DOHH2 (cell line): Measurements from ENCODE around the gene KBTBD12.

Experiments
- H3F3A ChIP-seq: fragments of 200-600 bp; sonication (generic), shearing (Covaris generic); 2 replicates; pipeline ENCODE4 v1.6.0; 2016; ENCODE audit warnings: antibody characterized with exemption, mild to moderate bottlenecking; ENCODE audit not compliant: control insufficient read depth, insufficient read depth
- H3K27ac ChIP-seq: fragments of 200-600 bp; sonication (generic); 2 replicates; pipeline ENCODE4 v1.5.1; 2014; ENCODE audit warnings: low read depth, mild to moderate bottlenecking, low read length, moderate library complexity
- H3K27me3 ChIP-seq: fragments of 200-600 bp; sonication (generic); 2 replicates; pipeline ENCODE4 v1.6.1; 2014; ENCODE audit warnings: mild to moderate bottlenecking, low read length, mixed read lengths; ENCODE audit not compliant: control insufficient read depth
- H3K36me3 ChIP-seq: fragments of 200-600 bp; sonication (generic); 2 replicates; pipeline ENCODE4 v1.6.1; 2014; ENCODE audit warnings: mild to moderate bottlenecking, low read length, moderate library complexity, mixed read lengths; ENCODE audit not compliant: control insufficient read depth
- H3K4me1 ChIP-seq: fragments of 200-600 bp; sonication (generic); 2 replicates; pipeline ENCODE4 v1.6.1; 2014; ENCODE audit warnings: mild to moderate bottlenecking, low read length, mixed read lengths; ENCODE audit not compliant: control insufficient read depth
- H3K4me2 ChIP-seq: fragments of 200-600 bp; sonication (generic); 2 replicates; pipeline ENCODE4 v1.6.0; 2014; ENCODE audit warnings: mild to moderate bottlenecking, low read length, moderate library complexity
- H3K4me3 ChIP-seq: fragments of 200-600 bp; sonication (generic); 2 replicates; pipeline ENCODE4 v1.5.1; 2014; ENCODE audit warnings: mild to moderate bottlenecking, low read length, mixed read lengths
- H3K79me2 ChIP-seq: fragments of 200-600 bp; sonication (generic); 2 replicates; pipeline ENCODE4 v1.6.1; 2014; ENCODE audit warnings: mild to moderate bottlenecking, low read length, mixed read lengths; ENCODE audit not compliant: control insufficient read depth
- H3K9me2 ChIP-seq: fragments of 200-600 bp; sonication (generic); replicated peaks from 2 replicates; pipeline ENCODE4 v1.6.1; 2014; ENCODE audit warnings: mild to moderate bottlenecking, low read length, mixed read lengths; ENCODE audit not compliant: control insufficient read depth
- H3K9me3 ChIP-seq: fragments of 200-600 bp; sonication (generic); 2 replicates; pipeline ENCODE4 v1.6.1; 2014; ENCODE audit warnings: antibody characterized with exemption, low read length, mixed read lengths; ENCODE audit not compliant: control insufficient read depth, insufficient read depth
- H4K20me1 ChIP-seq: fragments of 200-600 bp; sonication (generic); 2 replicates; pipeline ENCODE4 v1.6.0; 2014; ENCODE audit warnings: low read depth, mild to moderate bottlenecking, antibody characterized with exemption, low read length, moderate library complexity; ENCODE audit not compliant: control insufficient read depth, insufficient read depth
- EZH2phosphoT487 ChIP-seq: fragments of 200-600 bp; sonication (generic); IDR thresholded peaks from 2 replicates; pipeline ENCODE4 v1.6.1; 2017; ENCODE audit warnings: borderline replicate concordance, mild to moderate bottlenecking, antibody characterized with exemption, low read length, moderate library complexity, mixed read lengths
- TF ChIP-seq, protein P1 (sequence below): fragments of 200-600 bp; sonication (generic); IDR thresholded peaks from one replicate; pipeline ENCODE4 v1.5.1; 2014; ENCODE audit warnings: antibody characterized with exemption, mild to moderate bottlenecking, low read depth, low read length; ENCODE audit not compliant: poor library complexity, severe bottlenecking

Gene KBTBD12

DNA sequence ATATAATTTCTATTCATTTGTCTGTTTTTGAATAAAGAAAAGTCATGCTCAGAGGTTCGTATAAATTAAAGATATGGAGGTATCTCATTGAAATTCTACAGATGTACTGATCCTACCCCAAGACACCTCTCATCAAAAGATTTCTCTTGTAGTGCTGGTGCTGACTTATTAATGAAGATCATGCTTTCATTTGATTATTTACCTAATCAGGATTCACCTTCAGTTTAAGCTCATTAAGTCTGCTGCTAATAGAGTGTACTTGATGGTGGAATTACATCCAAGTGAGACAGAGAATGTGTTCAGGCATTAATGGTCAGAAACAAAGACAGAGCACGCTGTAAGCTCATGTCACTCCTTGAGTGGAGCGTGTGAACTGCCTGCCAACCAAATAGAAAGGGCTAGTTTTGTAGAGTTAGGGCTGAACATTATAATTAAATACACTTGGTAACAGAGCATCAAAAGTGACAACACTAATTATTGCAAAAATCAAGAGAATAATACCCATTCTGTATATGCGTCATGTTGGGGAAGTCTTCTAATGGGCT lies 45.5 kb downstream of the KBTBD12 start:
- H4K20me1 ChIP-seq: no peaks in the 10 kb centered on the region
- no peak overlapping the region for H3K27ac ChIP-seq
- no peak overlapping the region for H3K4me3 ChIP-seq
- no peak overlapping the region for H3K4me2 ChIP-seq
- TF ChIP-seq, protein P1, sequence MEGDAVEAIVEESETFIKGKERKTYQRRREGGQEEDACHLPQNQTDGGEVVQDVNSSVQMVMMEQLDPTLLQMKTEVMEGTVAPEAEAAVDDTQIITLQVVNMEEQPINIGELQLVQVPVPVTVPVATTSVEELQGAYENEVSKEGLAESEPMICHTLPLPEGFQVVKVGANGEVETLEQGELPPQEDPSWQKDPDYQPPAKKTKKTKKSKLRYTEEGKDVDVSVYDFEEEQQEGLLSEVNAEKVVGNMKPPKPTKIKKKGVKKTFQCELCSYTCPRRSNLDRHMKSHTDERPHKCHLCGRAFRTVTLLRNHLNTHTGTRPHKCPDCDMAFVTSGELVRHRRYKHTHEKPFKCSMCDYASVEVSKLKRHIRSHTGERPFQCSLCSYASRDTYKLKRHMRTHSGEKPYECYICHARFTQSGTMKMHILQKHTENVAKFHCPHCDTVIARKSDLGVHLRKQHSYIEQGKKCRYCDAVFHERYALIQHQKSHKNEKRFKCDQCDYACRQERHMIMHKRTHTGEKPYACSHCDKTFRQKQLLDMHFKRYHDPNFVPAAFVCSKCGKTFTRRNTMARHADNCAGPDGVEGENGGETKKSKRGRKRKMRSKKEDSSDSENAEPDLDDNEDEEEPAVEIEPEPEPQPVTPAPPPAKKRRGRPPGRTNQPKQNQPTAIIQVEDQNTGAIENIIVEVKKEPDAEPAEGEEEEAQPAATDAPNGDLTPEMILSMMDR: no peak
- no peak for TF ChIP-seq EZH2phosphoT487
- H3K79me2 ChIP-seq: no peaks in the 10 kb centered on the region
- no peaks in the 10 kb centered on the region for H3F3A ChIP-seq
- no peaks in the 10 kb centered on the region for H3K36me3 ChIP-seq
- H3K9me3 ChIP-seq: no peaks in the 10 kb centered on the region
- H3K4me1 ChIP-seq: no peaks in the 10 kb centered on the region
- no peaks in the 10 kb centered on the region for H3K9me2 ChIP-seq
- H3K27me3 ChIP-seq: peaks cover 3% of the 10 kb centered on the region; the same call in 1 of the 2 replicates

DNA sequence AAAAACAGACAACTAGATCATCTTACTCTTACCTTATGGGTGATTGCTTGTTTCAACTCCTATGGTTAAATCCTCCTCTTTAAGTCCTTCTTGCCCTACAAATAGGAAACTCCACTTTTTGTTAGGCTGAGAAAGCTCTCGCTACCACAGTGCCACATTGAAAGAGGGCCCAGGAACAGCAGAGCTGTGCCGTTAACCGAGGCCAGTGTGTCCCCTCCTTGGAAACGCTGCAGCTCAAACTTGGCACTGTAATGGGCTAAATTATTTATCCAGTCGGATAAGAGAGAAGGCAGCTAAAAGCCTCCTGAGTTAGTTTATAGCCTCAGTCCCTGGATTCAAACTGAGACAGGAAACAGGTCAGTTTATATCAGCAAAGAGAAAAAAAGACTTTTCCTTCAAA lies 46.1 kb downstream of the KBTBD12 start:
- Histone ChIP-seq H3K36me3 (no peaks in the 10 kb centered on the region), H3K27ac (no peak overlapping the region), H3K9me2 (no peaks in the 10 kb centered on the region), H3K9me3 (no peaks in the 10 kb centered on the region), H4K20me1 (no peaks in the 10 kb centered on the region), H3K4me1 (no peaks in the 10 kb centered on the region), H3K79me2 (no peaks in the 10 kb centered on the region), H3K27me3 (peaks cover 6% of the 10 kb centered on the region; the same call in 1 of the 2 replicates), H3K4me3 (no peak overlapping the region), H3K4me2 (no peak overlapping the region), H3F3A (no peaks in the 10 kb centered on the region)
- TF ChIP-seq EZH2phosphoT487: no peak
- TF ChIP-seq, protein P1: no peak

DNA sequence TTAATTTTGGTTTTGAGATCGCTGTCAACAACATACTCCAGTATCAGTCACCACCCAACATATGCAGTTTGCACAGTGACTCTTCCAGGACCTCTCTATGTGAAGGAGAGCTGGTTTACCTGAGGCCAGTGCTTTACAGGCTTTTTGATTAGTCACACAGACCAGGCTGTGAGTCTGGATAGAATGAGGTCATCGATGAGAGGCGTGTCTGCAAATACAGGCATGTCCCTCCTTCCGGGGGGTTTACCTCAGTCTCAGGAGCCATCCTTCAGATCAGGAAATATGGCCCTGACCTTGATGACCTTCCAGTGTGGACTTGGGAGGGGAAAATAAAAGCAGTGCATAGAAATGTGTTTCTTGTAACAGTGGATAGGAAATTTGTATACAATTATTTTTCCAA lies 46.9 kb downstream of the KBTBD12 start:
- TF ChIP-seq EZH2phosphoT487: no peak
- TF ChIP-seq, protein P1: no peak
- no peak overlapping the region for H3K4me3 ChIP-seq
- no peaks in the 10 kb centered on the region for H3F3A ChIP-seq
- no peaks in the 10 kb centered on the region for H4K20me1 ChIP-seq
- H3K4me1 ChIP-seq: no peaks in the 10 kb centered on the region
- no peaks in the 10 kb centered on the region for H3K79me2 ChIP-seq
- H3K9me2 ChIP-seq: no peaks in the 10 kb centered on the region
- H3K36me3 ChIP-seq: no peaks in the 10 kb centered on the region
- peaks cover 6% of the 10 kb centered on the region; the same call in 1 of the 2 replicates for H3K27me3 ChIP-seq
- no peaks in the 10 kb centered on the region for H3K9me3 ChIP-seq
- no peak overlapping the region for H3K27ac ChIP-seq
- no peak overlapping the region for H3K4me2 ChIP-seq

DNA sequence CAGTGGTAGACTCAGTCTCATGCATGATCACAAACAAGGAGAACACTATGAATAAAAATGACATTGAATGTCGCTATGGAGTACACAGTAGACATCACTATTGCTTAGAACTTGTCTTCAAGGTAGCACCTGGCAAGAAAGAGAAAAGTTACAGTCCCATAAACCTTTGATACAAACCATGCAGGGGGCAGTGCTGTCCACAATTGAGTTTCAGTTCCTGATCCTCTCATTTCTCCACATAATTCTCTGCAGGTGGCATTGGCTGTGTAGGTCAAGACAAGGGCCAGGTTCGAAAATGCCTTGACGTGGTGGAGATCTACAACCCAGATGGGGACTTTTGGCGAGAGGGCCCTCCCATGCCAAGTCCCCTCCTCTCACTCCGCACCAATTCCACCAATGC lies 47.9 kb downstream of the KBTBD12 start:
- Histone ChIP-seq H3K27ac (no peak overlapping the region), H3K79me2 (no peaks in the 10 kb centered on the region), H4K20me1 (no peaks in the 10 kb centered on the region), H3F3A (no peaks in the 10 kb centered on the region), H3K36me3 (no peaks in the 10 kb centered on the region), H3K4me2 (no peak overlapping the region), H3K4me3 (no peak overlapping the region), H3K9me3 (no peaks in the 10 kb centered on the region), H3K27me3 (peaks cover 6% of the 10 kb centered on the region; the same call in 1 of the 2 replicates), H3K9me2 (no peaks in the 10 kb centered on the region), H3K4me1 (no peaks in the 10 kb centered on the region)
- TF ChIP-seq, protein P1: no peak
- TF ChIP-seq EZH2phosphoT487: no peak
